GM19023 (cell line): ENCODE measurements around the gene LCAT.
"Not testable (repeated sequence)": the region's sequence is repeated elsewhere in the genome, so short reads cannot be mapped to it uniquely, and the experiment has no call there.

Source experiments
- ATAC-seq: cut with Tn5 transposase; IDR thresholded peaks from one replicate; pipeline ENCODE4 v1.9.1; 2021; ENCODE audit warnings: mild to moderate bottlenecking, moderate library complexity; ENCODE audit not compliant: unreplicated experiment

The LCAT gene

GRCh38 chr16:67950335-67950843, 6.5 kb upstream of the LCAT start:
- ATAC-seq = no peak

GRCh38 chr16:67949645-67950044, 5.7 kb upstream of the LCAT start:
- no peak for ATAC-seq

GRCh38 chr16:67948015-67948414, 4.1 kb upstream of the LCAT start:
- no peak for ATAC-seq

- ATAC-seq = no peak
Measured at GRCh38 chr16:67946966-67947558, 3.1 kb upstream of the LCAT start.

GRCh38 chr16:67946128-67946569, 2.2 kb upstream of the LCAT start:
- ATAC-seq = no peak

GRCh38 chr16:67945392-67945933, 1.5 kb upstream of the LCAT start:
- no peak for ATAC-seq

GRCh38 chr16:67944690-67945391, 921 bp upstream of the LCAT start:
- ATAC-seq = no peak

GRCh38 chr16:67943256-67943618, 683 bp downstream of the LCAT start:
- no peak for ATAC-seq

GRCh38 chr16:67942510-67943255, 1.2 kb downstream of the LCAT start:
- no peak for ATAC-seq

GRCh38 chr16:67942200-67942509, 1.8 kb downstream of the LCAT start:
- no peak for ATAC-seq

GRCh38 chr16:67941469-67942199, 2.3 kb downstream of the LCAT start:
- no peak for ATAC-seq

GRCh38 chr16:67940446-67941089, 3.4 kb downstream of the LCAT start:
- no peak for ATAC-seq

- no peak for ATAC-seq
Measured at GRCh38 chr16:67939507-67940445, 4.1 kb downstream of the LCAT start.

- not testable (repeated sequence) for ATAC-seq
Measured at GRCh38 chr16:67937713-67938112, 6.2 kb downstream of the LCAT start.

- ATAC-seq = peak; percentile 38
Measured at GRCh38 chr16:67936880-67937605, 6.9 kb downstream of the LCAT start.

GRCh38 chr16:67936124-67936879, 7.6 kb downstream of the LCAT start, which contains the start of gene PSMB10:
Gene PSMB10 (minus strand): TSS chr16:67936850. CDS start chr16:67936749, 101 bp downstream.
- ATAC-seq = no peak

GRCh38 chr16:67935402-67936123, 8.4 kb downstream of the LCAT start:
- peak; percentile 92 for ATAC-seq
